Inferior parietal cortex (tissue), 1 donor: ENCODE measurements around the gene ZKSCAN8.
A peak's percentile ranks its signal among the peaks of the same experiment; 100 is the strongest.

ENCODE experiments used
- DNase-seq: peaks from one replicate; pipeline ENCODE4 v3.0.0-alpha.2; 2016; ENCODE audit errors: extremely low spot score

ZKSCAN8 gene

GRCh38 chr6:28139860-28140543 lies 1.7 kb upstream of the ZKSCAN8 start:
- no peak for DNase-seq

GRCh38 chr6:28140616-28141015 lies 1.1 kb upstream of the ZKSCAN8 start:
- DNase-seq: no peak

GRCh38 chr6:28142446-28142845 lies 763 bp downstream of the ZKSCAN8 start:
- no peak for DNase-seq

GRCh38 chr6:28145231-28145630 lies 3.5 kb downstream of the ZKSCAN8 start:
- no peak for DNase-seq

GRCh38 chr6:28152531-28152930 lies 10.8 kb downstream of the ZKSCAN8 start:
- no peak for DNase-seq

GRCh38 chr6:28153546-28153945 lies 11.9 kb downstream of the ZKSCAN8 start:
- DNase-seq: no peak

GRCh38 chr6:28154357-28154756 lies 12.7 kb downstream of the ZKSCAN8 start:
- no peak for DNase-seq

- DNase-seq: no peak
Measured at GRCh38 chr6:28158318-28158717, 16.6 kb downstream of the ZKSCAN8 start.

- DNase-seq: no peak
Measured at GRCh38 chr6:28159029-28159607, 17.4 kb downstream of the ZKSCAN8 start.

GRCh38 chr6:28160233-28160632 lies 18.6 kb downstream of the ZKSCAN8 start:
- no peak for DNase-seq

- DNase-seq: peak; percentile 65
Measured at GRCh38 chr6:28161410-28162079, 19.9 kb downstream of the ZKSCAN8 start.

GRCh38 chr6:28165563-28165962 lies 23.9 kb downstream of the ZKSCAN8 start:
- no peak for DNase-seq

GRCh38 chr6:28167068-28167467 lies 25.4 kb downstream of the ZKSCAN8 start:
- DNase-seq: no peak

GRCh38 chr6:28167926-28168325 lies 26.2 kb downstream of the ZKSCAN8 start:
- DNase-seq: no peak

- no peak for DNase-seq
Measured at GRCh38 chr6:28171271-28171670, 29.6 kb downstream of the ZKSCAN8 start.

- no peak for DNase-seq
Measured at GRCh38 chr6:28172006-28172405, 30.3 kb downstream of the ZKSCAN8 start.

- DNase-seq: no peak
Measured at GRCh38 chr6:28176373-28176772, 34.7 kb downstream of the ZKSCAN8 start.

GRCh38 chr6:28182255-28182654 lies 40.6 kb downstream of the ZKSCAN8 start:
- DNase-seq: no peak

GRCh38 chr6:28188111-28188979 lies 46.7 kb downstream of the ZKSCAN8 start:
- no peak for DNase-seq

GRCh38 chr6:28200020-28200419 lies 58.3 kb downstream of the ZKSCAN8 start:
- DNase-seq: no peak

- DNase-seq: no peak
Measured at GRCh38 chr6:28203201-28203600, 61.5 kb downstream of the ZKSCAN8 start.

- DNase-seq: no peak
Measured at GRCh38 chr6:28205879-28206278, 64.2 kb downstream of the ZKSCAN8 start.
